Fibroblast of the aortic adventitia (primary cell): ENCODE measurements around the gene OGT. TPM values are rescaled to one million over a fixed set of nuclear protein-coding genes. Genes with fewer than 3 reads are reported as not detected.
"Not testable (repeated sequence)": the region's sequence is repeated elsewhere in the genome, so short reads cannot be mapped to it uniquely, and the experiment has no call there.

ENCODE experiments used
- DNase-seq: peaks from one replicate; pipeline ENCODE4 v3.0.0-alpha.2; 2010; ENCODE audit warnings: low read depth
- H3K4me3 ChIP-seq: 2 replicates; pipeline ENCODE4 v1.5.1; 2011; ENCODE audit warnings: low read depth, mild to moderate bottlenecking, control low read depth, low read length, moderate library complexity
- CTCF ChIP-seq: IDR thresholded peaks from 2 replicates; pipeline ENCODE4 v1.5.1; 2011; ENCODE audit warnings: mild to moderate bottlenecking, low read length, control low read depth, inconsistent platforms; ENCODE audit not compliant: insufficient read depth
- total RNA-seq: library from RNA; depleted of rRNA; stranded (reverse); fragments of >200 nt; gene quantifications from 2 replicates; pipeline ENCODE4 v1.2.3, GENCODE V29; 2012; ENCODE audit warnings: low replicate concordance

Gene OGT
- total RNA-seq, 1 donor = 174 TPM

GRCh38 chrX:71565474-71566041 is 32.7 kb downstream of the OGT start:
- no peak overlapping the region for H3K4me3 ChIP-seq
- TF ChIP-seq CTCF = no peak
- peak; percentile 30 for DNase-seq

GRCh38 chrX:71571390-71571789 is 38.5 kb downstream of the OGT start:
- DNase-seq, H3K4me3 ChIP-seq: not testable (repeated sequence)

GRCh38 chrX:71573590-71573989 is 40.7 kb downstream of the OGT start:
- no peak overlapping the region for H3K4me3 ChIP-seq
- TF ChIP-seq CTCF = no peak
- DNase-seq = no peak

GRCh38 chrX:71577682-71578081 is 44.8 kb downstream of the OGT start:
- no peak overlapping the region for H3K4me3 ChIP-seq
- DNase-seq = no peak
- TF ChIP-seq CTCF = no peak

GRCh38 chrX:71578253-71579135 is 45.6 kb downstream of the OGT start, which contains the start of gene GCNA:
GCNA (plus strand) TSS chrX:71578437; CDS start chrX:71580822, 2,385 bp downstream.
- no peak for DNase-seq
- H3K4me3 ChIP-seq = no peak within 1 kb of the TSS
- TF ChIP-seq CTCF = no peak

- DNase-seq = no peak
- no peak overlapping the region for H3K4me3 ChIP-seq
- no peak for TF ChIP-seq CTCF
Measured at GRCh38 chrX:71579136-71579989, 46.5 kb downstream of the OGT start.

GRCh38 chrX:71579990-71580380 is 47.1 kb downstream of the OGT start:
- no peak for TF ChIP-seq CTCF
- DNase-seq = no peak
- H3K4me3 ChIP-seq = no peak overlapping the region
